ENCODE measurements around the gene HIVEP3. TPM values are rescaled to one million over a fixed set of nuclear protein-coding genes. Genes with fewer than 3 reads are reported as not detected.

The HIVEP3 gene
- polyA plus RNA-seq, 4 donors, result 0.67 to 3.8 (median 1.8) TPM

GRCh38 chr1:41578712-41579335 lies 339.9 kb downstream of the HIVEP3 start:
- peak; percentile 26 to 64 for DNase-seq
- 17 to 44% (median 42%) methylated on average over 4 of the region's 4 CpGs for WGBS, 3 donors
- no peak overlapping the region for H3K27ac ChIP-seq (ENCODE audit: low read depth in 1 of 3, low read length in 2 of 3)
- no peak for FAIRE-seq
- H3K4me1 ChIP-seq (ENCODE audit: control insufficient read depth in 3 of 3, insufficient read depth in 2 of 3, low read depth in 1 of 3, low read length in 2 of 3), result no peaks in the 10 kb centered on the region
- no peaks in the 10 kb centered on the region for H3K27me3 ChIP-seq (ENCODE audit: control insufficient read depth in 3 of 3, insufficient read depth in 3 of 3, low read length in 3 of 3)
- no peak overlapping the region for H3K4me3 ChIP-seq (ENCODE audit: low read depth in 1 of 3, low read length in 3 of 3)
- H3K9me3 ChIP-seq (ENCODE audit: control insufficient read depth in 2 of 2, insufficient read depth in 1 of 2, low read depth in 1 of 2, low read length in 1 of 2), result no peaks in the 10 kb centered on the region
- no peaks in the 10 kb centered on the region for H3K36me3 ChIP-seq (ENCODE audit: control insufficient read depth in 3 of 3, insufficient read depth in 2 of 3, low read depth in 1 of 3, low read length in 3 of 3)

DNA sequence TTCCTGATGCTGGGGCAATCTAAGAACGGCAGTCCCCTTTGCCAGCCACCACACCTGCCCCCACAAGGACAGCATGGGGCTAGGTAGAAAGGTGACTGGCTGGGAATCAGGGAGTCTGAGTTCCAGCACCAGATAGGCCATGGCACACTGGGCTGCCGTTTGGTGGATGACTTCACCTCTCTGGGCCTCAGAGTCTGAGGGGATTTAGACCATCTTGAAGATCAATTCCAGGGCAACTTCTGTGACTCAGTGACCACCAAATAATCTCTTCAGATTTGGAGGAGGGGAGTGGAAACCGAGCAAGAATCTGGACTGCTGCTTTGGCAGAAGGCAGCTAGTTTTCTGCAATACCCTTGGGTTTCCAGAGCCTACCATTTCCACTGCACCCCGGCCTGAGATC lies 342.1 kb downstream of the HIVEP3 start:
- DNase-seq (no peak), FAIRE-seq (no peak)
- Histone ChIP-seq H3K36me3 (ENCODE audit: control insufficient read depth in 3 of 3, insufficient read depth in 2 of 3, low read depth in 1 of 3, low read length in 3 of 3) (no peaks in the 10 kb centered on the region), H3K4me1 (ENCODE audit: control insufficient read depth in 3 of 3, insufficient read depth in 2 of 3, low read depth in 1 of 3, low read length in 2 of 3) (no peaks in the 10 kb centered on the region), H3K4me3 (ENCODE audit: low read depth in 1 of 3, low read length in 3 of 3) (no peak overlapping the region), H3K27ac (ENCODE audit: low read depth in 1 of 3, low read length in 2 of 3) (no peak overlapping the region), H3K9me3 (ENCODE audit: control insufficient read depth in 2 of 2, insufficient read depth in 1 of 2, low read depth in 1 of 2, low read length in 1 of 2) (no peaks in the 10 kb centered on the region), H3K27me3 (ENCODE audit: control insufficient read depth in 3 of 3, insufficient read depth in 3 of 3, low read length in 3 of 3) (no peaks in the 10 kb centered on the region)
- 56 to 65% (median 61%) methylated on average over 4 of the region's 4 CpGs for WGBS, 3 donors

- WGBS, 3 donors, result 58 to 73% (median 61%) methylated on average over 3 of the region's 3 CpGs
- Histone ChIP-seq H3K4me3 (ENCODE audit: low read depth in 1 of 3, low read length in 3 of 3) (no peak overlapping the region), H3K9me3 (ENCODE audit: control insufficient read depth in 2 of 2, insufficient read depth in 1 of 2, low read depth in 1 of 2, low read length in 1 of 2) (no peaks in the 10 kb centered on the region), H3K36me3 (ENCODE audit: control insufficient read depth in 3 of 3, insufficient read depth in 2 of 3, low read depth in 1 of 3, low read length in 3 of 3) (no peaks in the 10 kb centered on the region), H3K27me3 (ENCODE audit: control insufficient read depth in 3 of 3, insufficient read depth in 3 of 3, low read length in 3 of 3) (no peaks in the 10 kb centered on the region), H3K4me1 (ENCODE audit: control insufficient read depth in 3 of 3, insufficient read depth in 2 of 3, low read depth in 1 of 3, low read length in 2 of 3) (no peaks in the 10 kb centered on the region), H3K27ac (ENCODE audit: low read depth in 1 of 3, low read length in 2 of 3) (no peak overlapping the region)
- DNase-seq (no peak), FAIRE-seq (no peak)
Observed at GRCh38 chr1:41576206-41576605, 342.5 kb downstream of the HIVEP3 start.

DNA sequence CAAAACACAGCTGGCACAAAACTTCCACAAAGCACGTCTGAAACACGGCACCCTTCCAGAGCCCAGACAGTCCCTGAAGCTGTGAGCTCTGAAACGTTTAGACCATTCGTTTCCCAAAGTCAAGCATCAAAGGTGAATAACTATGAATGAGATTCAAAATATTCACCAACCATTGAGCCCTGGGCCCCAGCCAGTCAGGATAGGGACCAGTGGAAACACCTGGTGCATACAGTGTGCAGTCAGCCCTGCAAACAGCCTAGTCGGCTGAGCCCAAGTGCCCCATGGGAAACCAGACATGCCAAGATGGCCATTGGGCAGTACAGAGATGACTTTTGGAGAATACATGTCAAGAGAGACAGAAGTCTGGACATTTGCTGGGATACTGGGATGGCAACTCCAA lies 343.9 kb downstream of the HIVEP3 start:
- WGBS, 3 donors, result 66 to 74% (median 71%) methylated on average over 5 of the region's 5 CpGs
- H3K27me3 ChIP-seq (ENCODE audit: control insufficient read depth in 3 of 3, insufficient read depth in 3 of 3, low read length in 3 of 3), result no peaks in the 10 kb centered on the region
- no peak for FAIRE-seq
- H3K4me3 ChIP-seq (ENCODE audit: low read depth in 1 of 3, low read length in 3 of 3), result no peak overlapping the region
- no peak for DNase-seq
- H3K9me3 ChIP-seq (ENCODE audit: control insufficient read depth in 2 of 2, insufficient read depth in 1 of 2, low read depth in 1 of 2, low read length in 1 of 2), result no peaks in the 10 kb centered on the region
- H3K36me3 ChIP-seq (ENCODE audit: control insufficient read depth in 3 of 3, insufficient read depth in 2 of 3, low read depth in 1 of 3, low read length in 3 of 3), result no peaks in the 10 kb centered on the region
- no peak overlapping the region for H3K27ac ChIP-seq (ENCODE audit: low read depth in 1 of 3, low read length in 2 of 3)
- H3K4me1 ChIP-seq (ENCODE audit: control insufficient read depth in 3 of 3, insufficient read depth in 2 of 3, low read depth in 1 of 3, low read length in 2 of 3), result no peaks in the 10 kb centered on the region

GRCh38 chr1:41573785-41574713 lies 344.7 kb downstream of the HIVEP3 start:
- H3K36me3 ChIP-seq (ENCODE audit: control insufficient read depth in 3 of 3, insufficient read depth in 2 of 3, low read depth in 1 of 3, low read length in 3 of 3), result no peaks in the 10 kb centered on the region
- no peaks in the 10 kb centered on the region for H3K27me3 ChIP-seq (ENCODE audit: control insufficient read depth in 3 of 3, insufficient read depth in 3 of 3, low read length in 3 of 3)
- no peak overlapping the region for H3K27ac ChIP-seq (ENCODE audit: low read depth in 1 of 3, low read length in 2 of 3)
- no peak overlapping the region for H3K4me3 ChIP-seq (ENCODE audit: low read depth in 1 of 3, low read length in 3 of 3)
- 24 to 33% (median 25%) methylated on average over 18 of the region's 18 CpGs for WGBS, 3 donors
- H3K4me1 ChIP-seq (ENCODE audit: control insufficient read depth in 3 of 3, insufficient read depth in 2 of 3, low read depth in 1 of 3, low read length in 2 of 3), result no peaks in the 10 kb centered on the region
- no peaks in the 10 kb centered on the region for H3K9me3 ChIP-seq (ENCODE audit: control insufficient read depth in 2 of 2, insufficient read depth in 1 of 2, low read depth in 1 of 2, low read length in 1 of 2)
- DNase-seq (peak; percentile 72 to 80), FAIRE-seq (no peak)

GRCh38 chr1:41573194-41573593 lies 345.5 kb downstream of the HIVEP3 start:
- Histone ChIP-seq H3K9me3 (ENCODE audit: control insufficient read depth in 2 of 2, insufficient read depth in 1 of 2, low read depth in 1 of 2, low read length in 1 of 2) (no peaks in the 10 kb centered on the region), H3K4me1 (ENCODE audit: control insufficient read depth in 3 of 3, insufficient read depth in 2 of 3, low read depth in 1 of 3, low read length in 2 of 3) (no peaks in the 10 kb centered on the region), H3K4me3 (ENCODE audit: low read depth in 1 of 3, low read length in 3 of 3) (no peak overlapping the region), H3K27me3 (ENCODE audit: control insufficient read depth in 3 of 3, insufficient read depth in 3 of 3, low read length in 3 of 3) (no peaks in the 10 kb centered on the region), H3K27ac (ENCODE audit: low read depth in 1 of 3, low read length in 2 of 3) (no peak overlapping the region), H3K36me3 (ENCODE audit: control insufficient read depth in 3 of 3, insufficient read depth in 2 of 3, low read depth in 1 of 3, low read length in 3 of 3) (no peaks in the 10 kb centered on the region)
- WGBS, 3 donors, result 88 to 91% (median 91%) methylated on average over 3 of the region's 3 CpGs
- FAIRE-seq (no peak), DNase-seq (no peak)

DNA sequence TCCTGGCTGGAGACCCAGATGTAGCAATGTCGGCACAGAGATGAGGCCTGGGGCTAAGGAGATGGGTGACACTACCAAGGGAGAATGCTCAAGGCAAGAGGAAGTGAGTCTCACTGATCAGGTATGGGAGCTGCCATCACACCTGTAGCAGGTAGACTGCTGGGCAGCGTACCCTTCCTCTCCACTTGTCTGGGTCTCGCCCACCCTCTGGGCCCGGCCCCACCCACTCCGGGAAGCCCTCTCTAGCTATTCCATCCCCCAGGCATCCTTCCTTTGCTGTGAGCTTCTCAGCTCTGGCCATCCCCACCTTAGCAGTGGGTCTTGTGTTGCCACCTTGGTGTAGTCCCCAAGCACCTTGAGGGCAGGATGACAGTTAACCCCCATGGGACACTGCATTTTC lies 346.5 kb downstream of the HIVEP3 start:
- WGBS, 3 donors, result 72 to 90% (median 77%) methylated on average over 5 of the region's 5 CpGs
- H3K9me3 ChIP-seq (ENCODE audit: control insufficient read depth in 2 of 2, insufficient read depth in 1 of 2, low read depth in 1 of 2, low read length in 1 of 2), result no peaks in the 10 kb centered on the region
- no peaks in the 10 kb centered on the region for H3K36me3 ChIP-seq (ENCODE audit: control insufficient read depth in 3 of 3, insufficient read depth in 2 of 3, low read depth in 1 of 3, low read length in 3 of 3)
- H3K4me1 ChIP-seq (ENCODE audit: control insufficient read depth in 3 of 3, insufficient read depth in 2 of 3, low read depth in 1 of 3, low read length in 2 of 3), result no peaks in the 10 kb centered on the region
- DNase-seq (no peak), FAIRE-seq (no peak)
- H3K27ac ChIP-seq (ENCODE audit: low read depth in 1 of 3, low read length in 2 of 3), result no peak overlapping the region
- H3K4me3 ChIP-seq (ENCODE audit: low read depth in 1 of 3, low read length in 3 of 3), result no peak overlapping the region
- H3K27me3 ChIP-seq (ENCODE audit: control insufficient read depth in 3 of 3, insufficient read depth in 3 of 3, low read length in 3 of 3), result no peaks in the 10 kb centered on the region

DNA sequence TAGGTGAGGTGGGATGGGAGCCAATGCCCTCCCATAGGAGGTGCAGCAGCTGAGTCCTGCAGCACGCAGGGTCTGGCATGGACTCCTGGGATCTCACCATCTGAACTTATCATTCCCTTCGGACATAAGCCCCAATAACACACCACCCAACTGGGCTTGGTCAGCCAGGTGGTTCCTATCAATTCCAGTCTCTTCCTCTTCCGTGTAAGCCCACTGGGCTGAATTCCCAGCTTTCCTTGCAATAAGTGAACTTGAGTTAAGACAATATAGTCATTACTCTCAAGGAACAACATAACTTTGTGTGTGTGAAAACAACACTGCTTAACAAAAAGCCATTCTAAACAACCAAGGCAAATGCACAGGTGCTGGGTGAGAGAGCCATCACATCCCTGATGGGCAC lies 347.7 kb downstream of the HIVEP3 start:
- Histone ChIP-seq H3K4me3 (ENCODE audit: low read depth in 1 of 3, low read length in 3 of 3) (no peak overlapping the region), H3K4me1 (ENCODE audit: control insufficient read depth in 3 of 3, insufficient read depth in 2 of 3, low read depth in 1 of 3, low read length in 2 of 3) (no peaks in the 10 kb centered on the region), H3K9me3 (ENCODE audit: control insufficient read depth in 2 of 2, insufficient read depth in 1 of 2, low read depth in 1 of 2, low read length in 1 of 2) (no peaks in the 10 kb centered on the region), H3K36me3 (ENCODE audit: control insufficient read depth in 3 of 3, insufficient read depth in 2 of 3, low read depth in 1 of 3, low read length in 3 of 3) (no peaks in the 10 kb centered on the region), H3K27ac (ENCODE audit: low read depth in 1 of 3, low read length in 2 of 3) (no peak overlapping the region), H3K27me3 (ENCODE audit: control insufficient read depth in 3 of 3, insufficient read depth in 3 of 3, low read length in 3 of 3) (no peaks in the 10 kb centered on the region)
- no peak for FAIRE-seq
- 44 to 60% (median 58%) methylated on average over 3 of the region's 3 CpGs for WGBS, 3 donors
- no peak for DNase-seq

Data from small intestine (tissue), 7 donors.